GM12874 (cell line): ENCODE data around the gene CERK.

Experiments used
- TF ChIP-seq, protein P1 (sequence below): IDR thresholded peaks from 2 replicates; pipeline ENCODE4 v1.5.1; 2011; ENCODE audit warnings: low read depth, mild to moderate bottlenecking, control low read depth, low read length, moderate library complexity; ENCODE audit not compliant: insufficient read depth

CERK gene

DNA sequence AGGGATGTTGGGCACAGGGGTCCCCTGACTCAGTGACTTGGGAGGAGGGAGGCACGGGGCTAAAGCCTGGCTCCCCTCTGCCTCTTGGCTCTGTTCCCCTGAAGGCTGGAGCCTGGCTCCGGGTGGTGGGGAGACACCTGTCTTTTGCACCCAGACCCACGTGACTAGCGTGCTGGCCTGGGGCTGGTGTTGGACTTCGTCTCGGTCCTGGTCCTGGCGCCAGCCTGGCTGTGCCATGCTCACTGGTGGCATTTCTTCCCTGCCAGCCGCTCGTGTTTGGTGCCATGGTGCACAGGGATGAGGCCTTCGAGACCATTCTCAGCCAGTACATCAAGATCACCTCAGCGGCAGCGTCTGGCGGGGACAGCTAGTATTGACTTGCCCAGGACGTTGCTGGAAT is 61.2 kb downstream of the CERK start:
- TF ChIP-seq, protein P1, sequence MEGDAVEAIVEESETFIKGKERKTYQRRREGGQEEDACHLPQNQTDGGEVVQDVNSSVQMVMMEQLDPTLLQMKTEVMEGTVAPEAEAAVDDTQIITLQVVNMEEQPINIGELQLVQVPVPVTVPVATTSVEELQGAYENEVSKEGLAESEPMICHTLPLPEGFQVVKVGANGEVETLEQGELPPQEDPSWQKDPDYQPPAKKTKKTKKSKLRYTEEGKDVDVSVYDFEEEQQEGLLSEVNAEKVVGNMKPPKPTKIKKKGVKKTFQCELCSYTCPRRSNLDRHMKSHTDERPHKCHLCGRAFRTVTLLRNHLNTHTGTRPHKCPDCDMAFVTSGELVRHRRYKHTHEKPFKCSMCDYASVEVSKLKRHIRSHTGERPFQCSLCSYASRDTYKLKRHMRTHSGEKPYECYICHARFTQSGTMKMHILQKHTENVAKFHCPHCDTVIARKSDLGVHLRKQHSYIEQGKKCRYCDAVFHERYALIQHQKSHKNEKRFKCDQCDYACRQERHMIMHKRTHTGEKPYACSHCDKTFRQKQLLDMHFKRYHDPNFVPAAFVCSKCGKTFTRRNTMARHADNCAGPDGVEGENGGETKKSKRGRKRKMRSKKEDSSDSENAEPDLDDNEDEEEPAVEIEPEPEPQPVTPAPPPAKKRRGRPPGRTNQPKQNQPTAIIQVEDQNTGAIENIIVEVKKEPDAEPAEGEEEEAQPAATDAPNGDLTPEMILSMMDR = no peak

DNA sequence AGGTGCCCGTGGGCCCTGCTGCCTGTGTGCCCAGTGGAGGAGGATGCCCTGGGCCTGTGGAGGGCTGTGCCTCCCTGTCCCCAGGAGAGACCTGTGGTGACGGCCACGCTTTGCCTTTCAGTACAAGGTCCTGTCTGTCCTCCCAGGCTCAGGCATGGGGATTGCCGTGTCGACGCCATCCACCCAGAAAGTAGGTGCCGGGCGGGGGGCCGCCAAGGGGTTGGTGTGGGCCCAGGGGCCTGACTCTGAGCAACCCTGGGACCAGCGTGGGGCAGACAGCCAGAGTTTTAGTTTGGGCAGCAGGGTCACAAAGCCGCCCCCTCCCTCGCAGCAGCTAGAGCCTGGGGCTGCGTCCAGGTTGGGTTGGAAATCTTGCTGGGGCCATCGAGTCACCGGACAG is 61.6 kb downstream of the CERK start:
- TF ChIP-seq, protein P1 = no peak

DNA sequence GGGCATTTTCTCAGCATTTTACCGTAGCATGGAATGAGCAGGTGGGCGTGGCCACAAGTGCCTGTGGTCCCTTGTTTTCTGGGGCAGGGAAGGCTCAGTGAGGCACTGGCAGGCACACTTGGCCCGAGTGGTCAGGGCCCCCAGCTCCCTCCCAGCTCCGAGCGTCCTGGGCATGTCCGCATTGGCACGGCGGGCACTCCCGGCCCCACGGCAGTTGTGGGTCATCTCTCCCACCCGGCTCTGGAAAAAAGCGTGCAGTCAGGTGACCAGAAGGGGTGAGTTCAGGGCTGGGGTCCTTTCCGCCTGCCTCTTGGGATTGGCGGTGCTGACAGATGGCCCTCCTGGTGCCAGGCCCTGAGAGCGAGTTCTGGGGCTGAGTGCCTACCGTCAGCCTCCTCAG is 62.1 kb downstream of the CERK start:
- TF ChIP-seq, protein P1 = no peak

DNA sequence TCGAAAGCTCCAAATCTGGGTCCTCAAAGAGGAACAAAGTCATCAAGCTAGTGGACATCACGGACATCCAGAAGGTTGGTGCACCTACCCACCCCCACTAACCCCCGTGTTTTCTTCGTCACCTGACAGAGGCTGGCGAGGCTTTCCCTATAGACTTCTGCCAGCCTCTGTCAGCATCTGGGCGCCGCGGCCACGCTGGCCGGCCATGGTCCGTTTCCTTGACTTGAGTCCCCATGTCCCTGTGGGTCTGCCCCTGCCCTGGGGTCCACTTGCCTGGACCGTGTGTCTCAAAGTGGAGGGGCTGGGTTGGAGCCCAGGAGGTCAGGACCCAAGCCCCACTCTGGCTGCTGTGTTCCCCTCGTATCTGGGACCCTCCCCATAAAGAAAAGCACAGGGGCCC is 62.6 kb downstream of the CERK start:
- TF ChIP-seq, protein P1 = no peak

DNA sequence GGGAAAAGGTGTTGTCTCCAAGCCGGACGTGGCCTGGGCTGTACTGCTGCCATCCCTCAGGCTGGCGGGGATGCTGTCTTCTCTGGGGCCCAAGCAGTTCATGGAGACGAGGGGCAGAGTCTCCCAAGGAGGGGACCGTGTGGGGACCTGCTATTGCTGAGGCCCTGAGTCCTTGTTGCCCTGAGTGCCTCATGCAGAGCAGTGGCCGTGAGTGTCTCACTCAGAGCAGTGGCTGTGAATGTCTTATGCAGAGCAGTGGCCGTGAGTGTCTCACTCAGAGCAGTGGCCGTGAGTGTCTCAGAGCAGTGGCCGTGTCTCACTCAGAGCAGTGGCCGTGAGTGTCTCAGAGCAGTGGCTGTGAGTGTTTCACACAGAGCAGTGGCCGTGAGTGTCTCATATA is 63.1 kb downstream of the CERK start:
- TF ChIP-seq, protein P1 = no peak

DNA sequence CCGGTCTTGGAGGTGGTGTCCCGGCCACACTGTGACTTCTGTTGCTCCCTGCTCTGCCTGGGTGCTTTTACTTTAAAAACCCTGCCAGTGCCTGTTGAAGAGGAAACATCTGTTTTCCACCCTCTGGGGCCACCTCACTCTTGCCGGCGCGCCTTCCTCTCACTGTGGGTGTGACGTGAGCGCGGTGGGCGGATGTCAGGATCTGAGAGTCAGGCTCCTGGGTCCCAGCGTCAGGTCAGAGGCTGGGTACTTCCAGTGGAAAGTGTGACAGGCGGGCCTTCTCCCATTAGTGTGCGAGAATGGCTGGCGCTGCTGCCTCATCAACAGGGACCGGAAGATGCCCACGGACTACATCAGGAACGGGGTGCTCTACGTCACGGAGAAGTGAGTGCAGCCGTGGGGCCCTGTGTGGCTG is 63.7 kb downstream of the CERK start:
- TF ChIP-seq, protein P1 = no peak

DNA sequence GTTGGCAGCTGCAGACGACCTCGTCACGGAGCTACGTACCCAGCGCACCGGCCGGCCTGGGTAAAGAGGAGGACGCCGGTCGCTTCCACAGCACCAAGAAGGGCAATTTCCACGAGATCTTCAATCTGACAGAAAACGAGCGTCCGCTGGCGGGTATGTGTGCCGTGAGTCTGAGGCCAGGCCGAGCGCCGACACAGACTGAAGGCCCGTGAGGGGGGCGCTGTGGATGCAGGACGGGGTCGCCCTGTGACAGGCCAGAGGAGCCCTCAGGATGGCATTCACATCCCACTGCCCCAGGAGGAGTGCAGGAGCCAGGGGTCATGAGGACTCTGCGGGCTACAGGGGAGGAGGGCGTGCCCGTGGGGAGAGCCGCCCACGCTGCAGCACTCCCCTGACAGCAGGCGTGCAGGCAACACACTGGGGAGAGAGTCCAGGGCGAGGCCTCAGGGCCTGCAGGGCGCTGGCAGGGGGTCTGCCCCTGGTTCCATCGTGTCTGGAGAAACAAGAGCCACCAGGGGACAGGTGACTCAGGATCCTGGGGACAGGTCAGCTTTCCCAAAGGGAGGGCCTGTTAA is 64.3 kb downstream of the CERK start:
- TF ChIP-seq, protein P1 = no peak

DNA sequence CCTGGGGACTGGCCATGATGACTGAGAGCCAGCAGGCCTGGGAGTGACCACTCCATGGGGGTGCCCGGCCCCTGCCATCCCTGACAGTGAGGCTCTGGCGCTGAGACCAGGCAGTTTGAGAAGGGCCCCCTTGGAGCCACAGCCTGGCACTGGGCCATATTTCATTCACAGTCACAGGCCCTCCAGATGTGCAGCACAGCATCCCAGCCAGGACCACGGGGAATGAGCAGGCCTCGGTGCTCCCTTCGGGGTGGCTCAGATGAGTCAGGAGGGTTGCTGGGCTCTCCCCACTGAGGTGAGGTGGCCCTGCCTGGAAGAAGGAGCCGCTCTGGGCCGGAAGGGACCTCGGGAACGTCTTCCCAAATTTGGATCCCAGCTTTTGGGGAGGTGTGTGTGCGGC is 64.8 kb downstream of the CERK start:
- TF ChIP-seq, protein P1 = no peak
